Mucosa of gallbladder (tissue), 1 donor: ENCODE results near the gene ENPP7. TPM values are rescaled to one million over a fixed set of nuclear protein-coding genes. Genes with fewer than 3 reads are reported as not detected.
A peak's percentile ranks its signal among the peaks of the same experiment; 100 is the strongest.

Experiments
- DNase-seq: peaks from one replicate; pipeline ENCODE4 v3.0.0-alpha.2; 2020; ENCODE audit warnings: low spot score
- total RNA-seq: library from RNA; stranded (reverse); gene quantifications from one replicate; pipeline ENCODE4 v1.2.1, GENCODE V29; 2021
- donor health status: DM: no; HTN: no; CAD: no.

The ENPP7 gene, protein sequence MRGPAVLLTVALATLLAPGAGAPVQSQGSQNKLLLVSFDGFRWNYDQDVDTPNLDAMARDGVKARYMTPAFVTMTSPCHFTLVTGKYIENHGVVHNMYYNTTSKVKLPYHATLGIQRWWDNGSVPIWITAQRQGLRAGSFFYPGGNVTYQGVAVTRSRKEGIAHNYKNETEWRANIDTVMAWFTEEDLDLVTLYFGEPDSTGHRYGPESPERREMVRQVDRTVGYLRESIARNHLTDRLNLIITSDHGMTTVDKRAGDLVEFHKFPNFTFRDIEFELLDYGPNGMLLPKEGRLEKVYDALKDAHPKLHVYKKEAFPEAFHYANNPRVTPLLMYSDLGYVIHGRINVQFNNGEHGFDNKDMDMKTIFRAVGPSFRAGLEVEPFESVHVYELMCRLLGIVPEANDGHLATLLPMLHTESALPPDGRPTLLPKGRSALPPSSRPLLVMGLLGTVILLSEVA
- total RNA-seq, result 0.23 TPM

DNA sequence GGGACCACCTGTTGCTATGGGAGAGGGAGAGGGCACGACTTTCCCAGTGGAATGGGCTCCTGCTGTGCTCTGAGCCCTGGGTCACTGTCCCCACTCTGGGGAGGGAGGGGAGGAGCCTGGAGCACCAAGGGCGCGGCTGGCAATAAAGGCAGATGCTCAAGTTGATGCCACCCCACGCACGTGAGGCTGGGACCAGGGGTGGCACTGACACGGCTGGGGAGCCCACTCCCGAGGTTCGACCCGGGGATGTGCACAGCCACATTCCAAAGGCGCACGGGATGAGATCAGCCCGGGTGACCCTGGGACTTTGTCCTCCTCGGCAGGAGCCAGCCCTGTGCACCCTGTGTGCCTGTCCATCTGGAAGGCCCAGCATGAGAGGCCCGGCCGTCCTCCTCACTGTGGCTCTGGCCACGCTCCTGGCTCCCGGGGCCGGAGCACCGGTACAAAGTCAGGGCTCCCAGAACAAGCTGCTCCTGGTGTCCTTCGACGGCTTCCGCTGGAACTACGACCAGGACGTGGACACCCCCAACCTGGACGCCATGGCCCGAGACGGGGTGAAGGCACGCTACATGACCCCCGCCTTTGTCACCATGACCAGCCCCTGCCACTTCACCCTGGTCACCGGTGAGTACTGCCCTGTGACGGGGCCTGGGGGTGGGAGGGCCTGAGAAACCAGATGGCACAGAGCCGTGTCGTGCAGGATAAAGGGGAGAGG lies at the start of gene ENPP7:
TSS of gene ENPP7 (plus strand) at position 175 of the 715 bp plus-strand sequence. CDS start at position 372, 197 bp downstream.
- no peak for DNase-seq

DNA sequence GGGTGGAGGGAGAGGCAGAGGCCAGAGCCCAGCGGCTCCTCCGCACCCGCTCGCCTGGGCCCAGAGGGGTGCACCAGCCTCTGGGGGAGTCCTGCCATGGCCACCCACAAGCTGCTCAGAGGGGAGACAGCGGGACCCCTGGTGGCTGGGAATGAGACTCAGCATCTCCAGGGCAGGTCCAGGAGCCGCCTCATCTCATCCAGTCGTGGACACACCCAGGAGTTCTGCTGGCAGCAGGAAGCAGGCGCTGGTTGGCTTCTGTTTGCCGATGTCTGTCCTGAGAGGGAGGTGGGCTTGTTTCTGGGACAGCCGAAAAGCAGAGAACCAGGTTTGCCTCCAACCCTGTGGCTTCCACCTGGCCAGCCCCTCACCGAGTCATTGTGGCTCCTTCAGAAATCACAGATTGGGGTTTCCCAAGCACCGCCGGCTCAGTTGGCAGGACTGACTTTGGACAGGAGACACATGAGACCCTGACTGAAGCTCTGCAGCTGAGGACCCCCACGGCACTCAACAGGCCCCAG lies 49.6 kb upstream of the ENPP7 start:
- no peak for DNase-seq

DNA sequence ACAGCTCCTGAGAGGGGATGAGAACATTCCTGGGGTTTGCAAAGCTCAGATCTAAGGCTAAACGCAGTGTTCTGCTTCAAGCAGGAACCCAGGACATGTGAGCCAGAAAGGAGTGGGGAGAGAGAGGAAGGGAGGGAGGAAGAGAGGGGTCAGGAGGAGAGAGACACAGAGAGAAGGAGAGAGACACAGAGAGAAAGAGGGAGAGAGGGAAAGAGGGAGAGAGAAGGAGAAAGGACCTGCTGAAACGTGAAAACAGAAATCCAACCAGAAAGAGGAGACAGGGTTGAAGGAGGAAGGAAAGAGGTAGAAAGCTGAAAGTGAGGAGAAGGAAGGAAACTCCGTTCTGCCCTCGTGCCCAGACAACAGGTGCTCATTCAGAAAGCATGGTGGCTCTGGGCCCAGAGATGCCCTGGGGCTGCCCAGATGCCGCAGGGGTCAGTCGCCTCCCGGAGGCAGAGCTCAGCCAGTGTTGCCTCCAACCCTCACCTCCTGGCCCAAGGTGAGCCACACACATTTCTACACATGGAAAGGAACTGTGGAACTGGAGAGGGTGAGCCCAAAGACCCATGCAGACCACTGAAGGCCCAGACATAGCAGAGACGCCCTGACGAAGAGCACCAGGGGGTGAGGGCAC lies 49.0 kb upstream of the ENPP7 start:
- no peak for DNase-seq

DNA sequence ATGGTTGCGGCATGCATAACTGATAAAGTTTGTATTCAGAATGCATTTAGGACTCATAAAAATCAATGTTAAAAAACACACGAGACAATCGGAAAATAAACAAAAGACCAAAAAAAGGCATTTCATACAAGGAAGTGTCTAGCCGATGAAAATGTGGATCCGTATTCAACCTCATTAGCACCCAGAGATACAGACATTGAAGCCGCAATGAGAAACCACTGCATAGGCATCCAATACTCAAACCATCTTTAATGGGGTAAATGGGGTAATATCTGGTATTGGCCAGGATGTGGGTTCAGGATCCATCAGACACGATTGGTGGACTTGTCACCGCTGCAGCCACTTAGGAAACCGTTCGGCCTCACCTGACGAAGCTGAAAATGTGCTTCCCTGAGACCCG lies 47.4 kb upstream of the ENPP7 start:
- no peak for DNase-seq

DNA sequence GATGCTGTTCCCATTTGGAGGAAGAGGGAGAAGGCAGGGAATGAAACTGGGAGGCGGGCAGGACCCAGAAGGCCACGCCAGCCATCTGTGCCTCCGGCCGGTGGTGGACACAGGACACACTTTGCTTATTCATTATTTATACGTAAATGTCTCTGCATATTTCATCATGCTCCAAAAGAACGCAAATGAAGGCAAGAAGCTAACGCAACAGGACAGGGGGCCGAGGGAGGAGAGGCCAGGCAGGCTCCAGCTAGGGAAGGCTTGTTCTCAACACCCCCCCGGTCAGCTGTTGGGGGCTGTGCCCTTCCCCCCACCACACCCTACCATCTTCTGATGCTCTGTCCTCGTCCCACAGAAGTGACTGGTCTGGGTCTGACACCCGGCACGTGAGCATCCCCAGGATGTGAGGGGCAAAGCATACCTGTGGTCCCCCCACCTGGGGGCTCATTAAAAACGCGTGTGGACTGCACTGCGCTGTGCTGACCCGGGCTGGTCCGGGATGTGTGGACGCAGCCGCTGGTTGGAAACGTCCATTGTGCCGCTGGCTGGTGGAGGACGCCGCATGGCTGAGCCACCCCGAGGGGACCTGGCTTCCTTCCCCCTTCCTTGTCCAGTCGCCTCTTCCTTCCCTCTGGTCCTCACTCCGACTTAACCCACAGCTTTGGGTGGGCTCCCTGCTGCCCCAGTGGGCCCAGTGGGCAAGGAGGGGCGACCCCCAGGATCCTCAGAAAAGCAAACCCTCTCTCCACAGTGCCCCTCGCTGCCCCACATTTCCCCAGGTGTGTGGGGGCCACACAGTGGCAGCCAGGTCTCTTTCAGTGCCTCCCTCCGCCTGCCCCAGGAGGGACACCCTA lies 46.4 kb upstream of the ENPP7 start:
- no peak for DNase-seq

DNA sequence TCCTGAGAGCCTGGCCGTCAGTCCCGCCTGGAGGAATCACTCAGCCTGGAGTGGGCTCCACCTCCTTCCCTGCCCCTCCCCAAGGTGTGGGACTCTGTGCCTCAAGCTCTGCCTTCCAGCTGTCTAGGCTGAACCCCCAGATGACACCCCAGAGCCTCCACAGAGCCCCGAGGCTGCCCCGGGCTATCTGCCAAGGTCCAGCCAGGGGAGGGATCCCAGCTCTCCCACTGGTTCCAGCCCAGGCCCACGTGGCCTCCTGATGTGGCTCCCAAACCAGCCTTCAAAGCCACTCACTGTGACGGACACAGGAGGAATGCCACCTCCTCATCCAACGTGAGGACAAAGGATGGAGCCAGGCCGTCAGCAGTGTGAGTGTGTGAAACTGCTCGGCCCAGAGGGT lies 45.6 kb upstream of the ENPP7 start:
- DNase-seq, result no peak

DNA sequence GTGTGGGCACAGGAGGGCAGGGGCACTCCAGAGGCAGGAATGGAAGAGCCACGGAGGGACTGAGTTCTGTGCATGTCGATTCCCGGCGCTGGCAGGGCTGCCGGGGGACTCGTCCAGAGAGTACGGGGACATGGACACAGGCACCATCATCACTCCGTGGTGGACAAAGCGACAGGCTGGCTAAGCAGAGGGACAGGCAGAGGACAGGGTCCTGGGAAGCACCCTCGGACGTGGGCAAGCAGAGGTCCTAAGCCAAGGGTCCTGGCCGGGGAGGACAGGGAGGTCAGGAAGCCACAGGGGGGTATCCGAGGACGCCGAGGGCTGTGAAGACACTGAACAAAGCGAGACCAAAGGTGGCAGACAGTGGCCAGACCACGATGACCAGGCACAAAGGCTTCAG lies 44.3 kb upstream of the ENPP7 start:
- no peak for DNase-seq

DNA sequence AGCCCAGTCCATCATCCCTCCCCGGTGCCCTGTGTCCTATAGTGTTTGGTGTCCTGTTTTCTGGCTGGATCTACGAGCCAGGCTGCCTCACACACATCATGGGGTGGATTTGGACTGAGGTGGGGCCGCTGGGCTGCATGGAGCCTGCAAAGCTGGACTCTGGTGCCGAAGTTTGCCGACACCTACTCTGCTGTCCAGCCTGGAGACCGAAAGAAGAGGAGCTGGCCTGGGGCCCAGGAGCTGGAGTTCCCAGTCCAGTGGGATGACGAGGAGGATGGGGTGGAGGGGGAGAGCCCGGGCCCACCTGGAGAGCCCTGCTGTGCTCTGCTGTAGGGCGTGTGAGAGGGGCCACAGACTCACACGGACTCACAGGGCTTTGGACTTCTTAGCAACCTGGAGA lies 40.3 kb upstream of the ENPP7 start:
- DNase-seq, result no peak

DNA sequence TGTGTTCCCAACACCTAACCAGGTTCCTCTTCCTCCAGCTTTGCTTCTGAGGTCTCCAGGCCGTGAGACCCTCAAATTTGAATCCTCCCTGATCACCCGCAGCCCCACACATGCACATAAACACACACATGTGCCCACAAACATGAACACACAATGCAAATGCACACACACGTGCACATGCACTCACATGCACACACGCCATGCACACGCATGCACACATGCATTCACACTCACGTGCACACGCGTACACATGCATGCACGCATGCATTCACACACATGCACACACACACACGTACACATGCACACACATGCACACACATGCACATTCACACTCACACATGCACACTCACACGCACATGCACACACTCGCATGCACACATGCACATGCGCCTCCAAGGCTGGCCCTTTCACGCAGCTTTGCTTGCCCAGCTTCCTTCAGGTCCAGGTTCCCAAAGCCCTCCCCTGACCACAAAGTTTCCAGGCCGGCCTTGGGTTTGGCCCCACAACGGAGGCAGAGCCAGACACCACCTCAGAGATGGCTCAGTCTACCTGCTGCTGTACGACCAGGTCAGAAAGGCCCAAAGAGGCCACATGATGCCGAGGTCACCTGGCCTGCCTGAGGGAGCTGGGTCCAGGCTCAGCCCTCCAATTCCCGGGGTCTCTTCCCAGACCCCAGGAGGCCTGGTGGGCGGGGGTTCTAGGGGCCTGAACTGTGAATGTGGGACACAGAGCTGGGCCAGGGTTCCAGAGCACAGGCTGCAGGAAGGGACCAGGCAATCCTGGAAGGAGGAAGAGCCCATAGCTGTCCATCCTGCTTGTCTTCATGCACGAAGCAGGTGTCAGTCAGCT lies 39.5 kb upstream of the ENPP7 start:
- DNase-seq, result no peak

DNA sequence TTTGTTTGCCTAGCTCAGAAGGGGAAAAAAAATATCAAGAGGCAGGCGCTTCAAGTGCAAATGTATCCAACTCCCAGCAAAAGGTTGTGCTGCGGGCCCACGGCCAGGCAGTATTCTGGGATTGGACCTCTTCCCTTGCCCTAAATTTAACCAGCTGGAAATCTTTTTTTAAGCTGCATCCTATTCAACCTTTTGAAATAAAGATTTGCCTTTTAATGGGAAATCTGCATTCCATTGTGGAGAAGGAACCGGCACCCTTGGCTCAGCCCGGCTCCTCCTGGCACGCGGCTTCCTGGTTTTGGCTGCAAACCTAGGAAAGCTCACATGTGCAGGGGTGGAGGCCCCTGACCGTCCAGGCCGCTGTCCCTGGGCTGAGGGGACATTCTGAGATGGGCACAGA lies 38.8 kb upstream of the ENPP7 start:
- DNase-seq, result no peak

DNA sequence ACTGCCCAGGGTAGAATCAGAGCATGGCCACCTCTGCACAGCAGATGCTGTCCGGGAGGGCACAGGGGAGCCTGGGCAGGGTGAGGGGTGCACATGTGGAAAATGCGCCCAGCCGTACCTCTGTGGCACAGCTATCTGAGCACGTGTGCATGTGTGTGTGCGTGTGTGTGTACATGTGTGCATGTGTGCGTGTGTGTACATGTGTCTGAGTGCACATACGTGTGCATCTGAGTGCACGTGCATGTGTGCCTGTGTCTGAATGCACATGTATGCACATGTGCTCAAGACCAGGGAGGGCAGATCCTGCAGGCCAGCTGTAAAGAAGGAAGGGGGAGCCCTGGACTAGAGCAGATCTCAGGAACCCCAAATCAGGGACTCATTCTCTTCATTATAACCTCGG lies 37.3 kb upstream of the ENPP7 start:
- DNase-seq, result no peak

DNA sequence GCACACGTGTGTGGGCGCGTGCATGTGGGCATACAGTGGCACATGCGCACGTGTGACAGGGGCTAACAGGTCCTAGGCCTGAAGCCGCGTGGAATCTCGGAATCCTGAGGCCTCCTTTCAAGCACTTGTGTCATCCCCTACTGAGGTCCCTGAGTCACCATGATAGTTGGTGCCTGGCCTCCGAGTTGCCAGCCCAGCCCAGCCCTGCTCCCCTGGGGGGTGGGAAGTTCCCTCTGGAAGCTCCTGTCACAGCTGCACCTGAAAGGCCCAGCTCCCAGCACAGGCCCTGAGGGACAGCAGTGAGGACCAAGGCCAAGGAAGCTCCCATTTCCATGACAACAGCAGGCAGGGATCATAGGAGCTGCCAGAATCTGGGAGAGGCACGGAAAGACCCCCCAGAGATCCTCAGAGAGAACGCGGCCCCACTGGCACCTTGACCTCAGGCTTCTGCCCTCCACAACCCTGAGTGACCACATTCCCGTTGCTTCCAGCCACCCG lies 35.4 kb upstream of the ENPP7 start:
- no peak for DNase-seq

DNA sequence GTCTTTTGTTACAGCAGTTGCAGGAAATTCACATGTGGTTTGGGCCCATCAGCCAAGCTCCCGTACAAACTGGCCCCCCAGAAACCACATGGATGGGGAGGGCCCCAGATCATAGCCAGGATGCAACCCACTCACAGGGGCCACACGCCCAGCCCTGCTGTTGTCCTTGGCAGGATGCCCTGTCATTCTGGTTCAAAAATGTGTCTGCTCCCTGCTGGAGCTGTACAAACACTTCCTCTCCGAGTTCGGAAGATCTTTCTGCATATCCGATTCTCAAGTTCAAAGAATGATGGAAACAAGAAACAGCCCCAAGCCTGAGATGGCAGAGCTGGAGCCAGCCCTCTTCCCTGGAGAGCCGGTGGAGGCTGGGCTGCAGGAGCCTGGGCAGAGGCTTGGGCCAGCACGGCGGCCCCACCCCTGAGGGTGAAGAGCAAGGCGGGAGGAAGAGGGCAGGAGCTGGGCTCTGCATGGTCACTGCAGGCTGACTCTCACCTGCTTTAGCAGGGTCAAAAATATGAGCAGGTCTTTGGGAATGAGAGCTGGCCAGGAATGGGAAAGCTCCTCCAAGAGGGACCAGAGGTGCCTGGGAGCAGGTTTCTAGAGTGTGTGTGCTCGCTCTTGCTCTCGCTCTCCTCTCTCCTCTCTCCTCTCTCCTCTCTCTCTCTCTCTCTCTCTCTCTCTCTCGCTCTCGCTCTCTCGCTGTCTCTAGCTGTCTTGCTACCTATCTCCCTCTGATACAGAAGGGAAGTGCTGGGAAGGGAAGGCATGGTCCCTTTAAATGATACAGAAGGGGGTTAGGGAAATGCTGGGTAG lies 34.7 kb upstream of the ENPP7 start:
- DNase-seq, result peak; percentile 13

DNA sequence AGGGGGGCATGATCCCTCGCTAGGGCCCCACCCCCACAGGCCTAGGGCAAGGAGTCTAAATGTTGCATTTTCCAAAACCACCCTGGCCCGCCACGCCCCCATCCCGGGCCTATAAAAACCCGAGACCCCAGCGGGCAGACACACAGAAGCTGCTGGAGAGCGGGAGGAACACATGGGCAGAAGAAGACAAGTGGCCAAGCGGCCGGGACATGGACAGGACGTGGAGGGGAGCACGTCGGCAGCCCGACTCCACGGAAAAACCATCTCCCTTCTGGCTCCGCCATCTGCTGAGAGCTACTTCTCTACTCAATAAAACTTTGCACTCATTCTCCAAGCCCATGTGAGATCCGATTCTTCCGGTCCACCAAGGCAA lies 34.1 kb upstream of the ENPP7 start:
- no peak for DNase-seq

DNA sequence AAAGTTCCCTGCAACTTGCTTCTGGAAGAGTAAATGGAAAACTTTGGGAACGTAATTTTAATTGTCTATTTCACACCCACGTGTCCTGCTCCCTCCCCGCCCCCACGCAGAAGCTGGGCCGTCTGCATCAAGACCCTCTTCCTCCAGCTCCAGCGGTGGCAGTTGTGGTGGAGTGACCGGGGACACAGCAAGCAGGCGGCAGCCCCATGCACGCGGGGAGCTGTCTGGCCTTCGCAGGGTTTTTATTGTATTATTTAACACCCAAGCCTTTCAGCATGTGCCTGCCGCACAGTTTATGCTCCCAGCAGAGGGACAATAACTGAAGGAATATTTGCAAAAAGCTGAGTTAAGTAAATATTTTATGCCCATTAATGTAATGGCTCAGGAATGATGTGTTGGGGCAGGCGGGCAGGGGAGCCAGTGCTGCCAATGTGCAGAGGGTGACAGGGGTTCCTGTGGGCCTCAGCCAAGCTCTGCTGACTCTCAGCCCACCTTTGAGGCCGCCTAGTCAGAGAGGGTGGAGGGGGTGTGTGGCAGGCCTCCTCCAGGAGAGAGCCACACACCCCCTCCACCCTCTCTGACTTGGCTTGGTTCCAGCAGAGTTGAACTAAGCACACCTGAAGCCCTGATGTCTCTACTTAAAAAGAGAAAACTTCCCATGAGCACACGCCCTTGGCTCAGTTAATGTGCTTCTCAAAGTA lies 32.4 kb upstream of the ENPP7 start:
- DNase-seq, result no peak

DNA sequence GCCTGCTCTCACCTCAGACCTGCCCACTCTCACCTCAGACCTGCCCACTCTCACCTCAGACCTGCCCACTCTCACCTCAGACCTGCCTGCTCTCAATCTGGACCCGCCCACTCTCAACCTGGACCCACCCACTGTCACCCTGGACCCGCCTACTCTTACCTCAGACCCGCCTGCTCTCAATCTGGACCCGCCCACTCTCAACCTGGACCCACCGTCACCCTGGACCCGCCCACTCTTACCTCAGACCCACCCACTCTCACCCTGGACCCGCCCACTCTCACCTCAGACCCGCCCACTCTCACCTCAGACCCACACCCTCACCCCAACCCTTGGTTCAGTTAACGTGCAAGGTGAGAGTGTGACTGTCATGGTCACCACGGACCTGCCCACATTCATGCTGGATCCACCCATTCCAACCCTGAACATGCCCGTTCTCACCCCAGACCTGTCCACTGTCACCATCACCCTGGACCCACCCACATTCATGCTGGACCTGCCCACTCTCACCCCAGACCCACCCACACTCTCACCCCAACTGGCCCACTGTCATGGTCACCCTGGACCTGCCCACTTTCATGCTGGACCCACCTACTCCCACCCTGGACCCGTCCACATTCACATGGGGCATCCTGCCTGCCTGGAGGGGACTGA lies 31.2 kb upstream of the ENPP7 start:
- DNase-seq, result no peak

DNA sequence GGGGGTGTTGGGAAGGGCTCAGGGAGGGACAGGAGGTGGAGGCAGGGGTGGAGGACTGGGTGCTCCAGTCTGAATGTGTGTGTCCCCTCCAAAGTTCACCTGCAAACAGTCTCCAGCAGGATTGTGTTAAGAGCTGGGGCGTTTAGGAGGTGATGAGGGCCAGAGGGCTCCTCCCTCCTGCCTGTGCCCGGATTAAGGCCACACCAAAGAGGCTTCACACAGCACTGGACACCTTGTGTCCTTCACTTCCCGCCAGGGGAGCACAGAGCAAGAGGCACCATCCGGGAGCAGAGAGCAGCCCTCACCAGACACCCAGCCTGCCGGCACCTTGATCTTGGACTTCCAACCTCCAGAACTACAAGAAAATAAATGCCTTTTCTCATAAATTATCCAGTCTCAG lies 30.2 kb upstream of the ENPP7 start:
- no peak for DNase-seq

DNA sequence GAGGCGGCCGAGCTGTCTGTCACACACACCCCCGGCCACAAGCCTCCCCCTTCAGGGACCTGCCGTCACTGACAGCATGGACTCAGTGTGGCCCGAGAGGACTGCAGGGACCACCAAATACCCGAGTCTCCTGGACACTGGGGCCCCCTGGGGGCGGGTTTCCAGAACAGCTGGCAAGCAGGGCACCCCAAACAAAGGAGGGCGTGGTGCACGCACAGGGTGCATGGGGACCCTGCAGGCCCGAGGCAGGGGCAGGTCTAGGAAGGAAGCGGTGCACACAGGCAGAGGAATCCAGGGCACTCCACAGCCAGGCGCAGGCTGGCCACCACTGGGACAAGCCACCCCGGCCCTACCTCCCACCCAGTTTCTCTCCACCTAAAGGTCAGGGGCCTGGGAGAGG lies 28.7 kb upstream of the ENPP7 start:
- DNase-seq, result no peak
